GM23338 (cell line): ENCODE measurements around the gene DAPK1.

Source experiments
- CTCF ChIP-seq, 2 experiments: fragments of 200-600 bp in 1 of 2; sonication (generic) in 1 of 2; conservative IDR thresholded peaks; 2 replicates each; pipeline versions ENCODE4 v1.5.1 to v1.6.1; 2016 to 2017; ENCODE audit warnings: antibody characterized with exemption in 2 of 2, low read depth in 2 of 2, mild to moderate bottlenecking in 2 of 2, moderate library complexity in 1 of 2
- EZH2 ChIP-seq: fragments of 200-600 bp; sonication (generic); IDR thresholded peaks from one replicate; pipeline ENCODE4 v1.8.0; 2017; ENCODE audit warnings: antibody characterized with exemption, mild to moderate bottlenecking, low read depth; ENCODE audit not compliant: unreplicated experiment
- EZH2phosphoT487 ChIP-seq: fragments of 200-600 bp; sonication (generic); IDR thresholded peaks from one replicate; pipeline ENCODE4 v1.8.1; 2018; ENCODE audit warnings: antibody characterized with exemption; ENCODE audit not compliant: unreplicated experiment
- POLR2AphosphoS5 ChIP-seq: IDR thresholded peaks from 2 replicates; pipeline ENCODE4 v1.6.1; 2016; ENCODE audit warnings: antibody characterized with exemption, low read depth
- REST ChIP-seq: IDR thresholded peaks from one replicate; pipeline ENCODE4 v1.6.1; 2018; ENCODE audit warnings: antibody characterized with exemption; ENCODE audit not compliant: unreplicated experiment
- ZNF462 ChIP-seq: fragments of 250-450 bp; sonication (Bioruptor Pico); IDR thresholded peaks from 2 replicates; pipeline ENCODE4 v1.5.0; 2020; ENCODE audit warnings: mild to moderate bottlenecking, moderate library complexity

GRCh38 chr9:87490225-87490624, 7.4 kb upstream of the DAPK1 start:
- TF ChIP-seq CTCF (conservative IDR thresholded peaks at IDR 0.05; ENCODE audit: low read depth in 2 of 2) (no peak), POLR2AphosphoS5 (no peak), EZH2 (no peak), REST (no peak), ZNF462 (no peak), EZH2phosphoT487 (no peak)
